Inferior parietal cortex (tissue), 1 donor: ENCODE results near the gene ACTL6B.

Source experiments
- DNase-seq: peaks from one replicate; pipeline ENCODE4 v3.0.0-alpha.2; 2016; ENCODE audit errors: extremely low spot score

ACTL6B gene

GRCh38 chr7:100683659-100684533, 27.6 kb upstream of the ACTL6B start:
- DNase-seq: no peak

DNA sequence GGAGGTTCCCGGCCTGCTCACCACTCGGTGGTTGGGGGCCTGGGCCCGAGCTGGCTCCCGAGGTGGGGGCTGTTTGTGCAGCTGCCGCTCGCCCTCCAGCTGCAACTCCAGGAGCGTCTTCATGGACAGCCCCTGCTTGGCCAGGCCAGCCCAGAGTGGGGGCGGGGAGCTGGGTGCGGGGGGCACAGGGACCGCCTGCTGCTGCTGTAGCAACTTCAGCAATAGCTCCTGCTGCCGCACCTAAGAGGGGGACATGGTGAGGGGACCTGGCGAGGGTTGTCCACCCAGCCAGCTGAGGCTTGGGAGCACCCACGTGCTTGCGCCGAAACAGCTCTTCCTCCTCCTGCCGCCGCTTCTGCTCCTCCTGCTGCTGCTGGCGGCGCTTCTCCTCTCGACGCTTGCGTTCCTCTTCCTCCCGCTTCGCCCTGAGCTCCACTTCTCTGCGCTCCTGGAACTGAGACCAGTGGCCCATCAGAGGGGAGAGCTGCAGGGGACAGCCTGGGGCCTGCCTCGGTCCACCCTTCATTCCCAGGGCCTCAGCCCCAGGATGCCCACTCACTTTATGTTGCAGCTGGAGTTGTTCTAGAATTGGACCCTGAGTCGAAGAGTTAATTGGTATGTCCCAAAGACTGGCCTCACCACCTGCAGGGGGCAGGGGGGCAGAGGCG, 26.9 kb upstream of the ACTL6B start:
- DNase-seq: no peak

DNA sequence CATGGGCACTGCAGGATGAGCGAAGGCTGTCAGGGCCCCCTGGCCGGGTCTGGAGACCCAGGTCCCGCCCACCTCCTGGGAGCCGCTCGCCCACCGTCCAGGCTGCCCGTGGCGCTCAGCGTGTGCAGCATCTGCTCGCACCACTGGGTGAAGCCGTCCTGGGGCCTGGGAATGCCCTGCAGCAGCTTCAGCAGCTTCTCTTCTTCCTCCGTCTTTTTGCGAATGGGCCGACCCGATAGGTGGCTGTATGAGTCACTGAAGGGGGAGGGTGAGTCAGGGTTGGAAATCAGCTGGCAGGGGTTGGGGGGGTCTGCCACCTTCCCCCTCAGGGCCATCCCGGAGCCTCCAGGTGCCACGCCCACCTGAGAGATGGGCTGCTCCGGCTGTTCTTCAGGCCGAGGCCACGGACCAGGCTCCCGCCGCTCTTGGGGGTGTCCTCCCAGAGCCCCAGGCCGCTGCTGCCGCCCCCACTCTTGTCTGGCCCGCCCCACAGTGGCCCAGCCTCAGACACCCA, 26.0 kb upstream of the ACTL6B start:
- no peak for DNase-seq

GRCh38 chr7:100681491-100682227, 25.4 kb upstream of the ACTL6B start:
- no peak for DNase-seq

- no peak for DNase-seq
These were observed 24.5 kb upstream of the ACTL6B start for GRCh38 chr7:100680576-100681271.

DNA sequence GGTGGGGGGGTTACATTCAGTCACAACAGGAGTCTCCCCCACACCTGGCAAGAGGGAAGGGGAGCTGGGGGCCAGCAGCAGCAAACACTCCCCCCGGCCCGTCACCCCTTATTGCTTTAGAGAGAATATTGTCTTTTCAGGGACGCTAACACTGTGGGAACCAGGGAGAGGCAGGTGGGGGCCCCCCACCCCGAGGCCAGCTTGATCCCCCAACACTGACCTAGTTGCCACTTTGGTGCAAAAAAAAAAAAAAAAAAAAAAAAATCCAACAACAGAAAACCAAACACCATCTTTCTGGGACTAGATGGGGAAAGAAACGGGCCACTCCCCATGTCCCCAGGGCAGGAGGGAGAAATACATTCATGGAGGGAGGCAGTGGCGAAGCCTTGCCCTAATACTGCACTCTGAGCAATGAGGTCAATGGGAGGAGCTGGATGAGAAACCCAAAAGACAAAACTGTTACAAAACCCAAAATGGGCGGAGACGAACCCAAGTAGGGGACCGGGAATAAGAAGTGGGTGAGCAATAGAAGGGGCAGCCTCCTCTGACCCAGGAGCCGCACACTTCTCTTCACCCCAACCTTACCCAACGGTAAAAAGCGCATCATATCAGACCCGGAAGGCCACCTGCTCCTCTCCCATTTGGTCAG, 23.8 kb upstream of the ACTL6B start:
- DNase-seq: no peak

- no peak for DNase-seq
These were observed 23.1 kb upstream of the ACTL6B start for GRCh38 chr7:100679129-100679926.

DNA sequence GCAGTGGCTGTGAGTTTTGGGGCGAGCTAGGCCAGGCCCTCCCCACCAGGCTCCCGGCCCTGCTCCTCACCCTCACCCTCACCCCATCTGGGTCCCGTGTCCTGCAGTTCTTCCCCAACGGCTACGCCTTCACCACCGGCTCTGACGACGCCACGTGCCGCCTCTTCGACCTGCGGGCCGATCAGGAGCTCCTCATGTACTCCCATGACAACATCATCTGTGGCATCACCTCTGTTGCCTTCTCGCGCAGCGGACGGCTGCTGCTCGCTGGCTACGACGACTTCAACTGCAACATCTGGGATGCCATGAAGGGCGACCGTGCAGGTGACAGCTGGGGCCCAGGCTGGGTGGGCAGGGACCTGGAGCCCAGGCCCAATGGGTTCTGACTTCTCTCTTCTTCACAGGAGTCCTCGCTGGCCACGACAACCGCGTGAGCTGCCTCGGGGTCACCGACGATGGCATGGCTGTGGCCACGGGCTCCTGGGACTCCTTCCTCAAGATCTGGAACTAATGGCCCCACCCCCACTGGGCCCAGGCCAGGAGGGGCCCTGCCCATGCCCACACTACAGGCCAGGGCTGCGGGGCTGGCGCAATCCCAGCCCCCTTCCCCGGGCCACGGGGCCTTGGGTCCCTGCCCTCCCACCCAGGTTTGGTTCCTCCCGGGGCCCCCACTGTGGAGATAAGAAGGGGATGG, 22.2 kb upstream of the ACTL6B start:
- DNase-seq: no peak

- DNase-seq: no peak
These were observed 21.3 kb upstream of the ACTL6B start for GRCh38 chr7:100677308-100678267.

DNA sequence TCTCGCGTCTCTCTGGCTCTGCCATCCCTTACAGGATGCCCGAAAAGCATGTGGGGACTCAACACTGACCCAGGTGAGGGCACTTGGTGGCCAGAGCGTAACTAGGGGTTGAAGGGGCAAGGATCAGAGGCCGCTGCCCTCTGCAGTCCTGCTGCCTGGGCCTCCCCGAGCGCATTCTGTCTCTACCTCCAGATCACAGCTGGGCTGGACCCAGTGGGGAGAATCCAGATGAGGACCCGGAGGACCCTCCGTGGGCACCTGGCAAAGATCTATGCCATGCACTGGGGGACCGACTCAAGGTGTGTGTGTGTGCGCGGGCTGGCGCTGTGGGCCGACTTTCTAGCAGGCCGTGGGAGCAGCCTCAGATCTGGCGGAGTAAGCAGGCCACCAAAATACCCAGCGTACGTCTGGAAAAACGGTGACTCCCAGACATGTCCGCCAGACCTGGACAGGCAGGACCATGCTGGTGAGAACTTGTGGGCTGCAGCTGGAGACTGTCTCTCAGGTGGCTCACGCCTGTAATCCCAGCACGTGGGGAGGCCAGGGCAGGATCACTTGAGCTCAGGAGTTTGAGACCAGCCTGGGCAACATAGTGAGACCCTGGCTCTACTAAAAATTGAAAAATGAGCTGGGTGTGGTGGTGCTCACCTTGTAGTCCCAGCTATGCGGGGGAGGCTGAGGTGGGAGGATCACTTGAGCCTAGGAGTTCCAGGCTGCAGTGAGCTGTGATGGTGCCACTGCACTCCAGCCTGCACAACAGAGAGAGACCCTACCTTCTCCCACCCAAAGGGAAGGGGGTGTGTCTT, 20.5 kb upstream of the ACTL6B start:
- no peak for DNase-seq

- peak; percentile 63 for DNase-seq
These were observed 19.5 kb upstream of the ACTL6B start for GRCh38 chr7:100675581-100676350.

DNA sequence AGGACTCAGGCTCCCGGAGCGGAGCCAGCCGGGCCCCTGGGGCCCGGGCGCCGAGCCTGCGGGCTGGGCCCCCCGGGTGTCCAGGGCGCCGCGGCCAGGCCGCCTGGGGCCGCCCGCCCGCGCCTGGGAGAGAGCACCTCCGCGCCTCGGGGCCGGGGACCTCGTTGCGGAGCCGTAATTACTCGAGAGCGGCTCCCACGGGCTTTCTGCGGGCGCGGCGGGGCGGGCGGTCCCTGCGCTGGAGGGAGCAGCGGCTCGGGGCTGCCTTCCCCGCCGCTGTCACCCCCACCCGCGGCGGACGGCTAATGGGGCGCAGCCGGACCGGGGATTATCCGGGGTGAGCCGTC, 18.8 kb upstream of the ACTL6B start:
- DNase-seq: no peak

DNA sequence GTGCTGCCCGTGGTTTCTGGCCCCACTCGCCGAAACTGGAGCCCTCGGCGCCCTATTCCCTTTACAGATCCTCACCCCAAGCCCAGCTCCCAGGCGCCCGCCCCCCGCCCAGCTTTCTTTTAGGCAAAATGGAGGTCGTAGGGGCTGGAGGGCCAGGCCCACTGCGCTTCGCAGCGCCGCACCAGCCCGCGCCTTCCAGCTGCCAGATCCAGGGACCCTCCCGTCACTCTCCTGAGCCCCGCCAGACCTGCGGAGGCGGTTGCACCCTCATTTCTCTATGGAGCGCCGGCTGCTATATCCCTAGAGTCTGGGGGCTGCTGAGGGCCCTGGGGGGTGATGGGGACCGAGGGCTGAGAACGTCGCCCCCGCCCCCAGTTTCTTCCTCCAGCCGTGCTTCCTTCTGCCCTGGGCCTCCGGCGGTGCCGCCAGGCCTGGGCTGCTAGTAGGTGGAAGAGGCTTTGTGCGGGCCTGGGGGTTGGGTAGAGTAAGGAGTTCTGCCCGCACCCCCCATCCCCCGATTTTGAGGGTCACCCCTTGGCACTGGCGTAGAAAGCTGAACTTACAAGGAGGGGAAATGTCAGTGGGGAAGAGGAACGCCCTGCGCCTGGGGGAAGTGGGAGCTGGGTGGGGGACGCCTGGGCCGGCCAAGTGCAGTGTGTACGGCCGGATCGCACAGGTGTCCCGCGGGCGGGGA, 18.3 kb upstream of the ACTL6B start:
- no peak for DNase-seq

DNA sequence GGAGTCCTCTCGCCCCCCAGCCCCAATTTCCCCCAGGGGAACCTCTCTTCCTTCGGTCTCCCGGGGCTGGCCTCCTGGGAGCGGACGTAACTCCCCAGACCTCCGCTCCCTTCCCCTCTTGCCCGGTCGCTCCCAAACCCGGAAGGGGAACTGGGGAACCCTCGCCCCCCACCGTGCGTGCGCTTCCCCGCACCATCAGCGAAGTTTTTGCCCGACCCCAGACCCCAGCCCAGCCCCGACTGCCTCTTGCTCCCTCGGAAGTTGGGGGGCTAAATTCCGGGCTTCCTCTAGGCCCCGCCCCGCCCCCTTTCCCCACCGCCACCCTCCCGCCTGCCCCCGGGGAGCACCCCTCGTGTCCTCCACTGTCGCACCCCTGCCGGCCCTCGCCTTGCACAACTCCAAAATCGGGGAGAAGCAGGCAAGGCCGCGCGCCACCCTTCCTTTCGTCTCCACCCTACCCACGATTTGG, 17.7 kb upstream of the ACTL6B start:
- no peak for DNase-seq

DNA sequence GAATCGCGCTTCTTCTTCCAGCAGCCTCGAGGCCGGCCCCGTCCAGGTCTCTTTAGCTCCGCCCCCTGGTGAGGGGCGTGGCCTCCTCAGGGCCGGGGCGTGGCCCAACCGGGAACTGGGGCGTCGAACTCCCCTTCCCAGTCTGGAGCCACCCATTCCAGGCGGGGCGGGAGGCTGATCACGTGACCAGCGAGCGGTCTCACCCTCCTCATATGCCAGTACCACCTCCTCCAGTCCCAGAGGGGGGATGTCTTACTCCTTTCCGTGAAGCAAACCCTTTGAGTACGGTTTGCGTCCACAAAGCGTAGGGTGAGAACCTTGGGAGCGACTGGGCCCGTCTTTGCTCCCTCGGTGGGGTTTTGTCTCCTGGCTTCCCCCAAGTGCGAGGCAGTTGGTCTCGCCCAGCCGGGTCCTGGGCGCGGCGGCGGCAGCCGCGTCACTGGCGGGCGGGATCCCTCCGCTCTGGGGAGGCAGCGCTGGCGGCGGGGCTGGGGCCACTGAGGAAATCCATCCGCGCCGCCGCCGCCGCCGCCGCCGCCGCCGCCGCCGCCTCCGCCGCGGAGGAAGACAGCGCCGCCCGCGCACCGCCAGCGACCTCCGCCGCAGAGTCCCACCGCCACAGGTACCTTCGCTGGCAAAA, 17.2 kb upstream of the ACTL6B start, which contains the start of gene GNB2:
Gene GNB2, plus strand, starts transcription at position 439 of the 640 bp plus-strand sequence. CDS start 2,526 bp downstream, outside the sequence.
- DNase-seq: peak; percentile 98
